AG09309 (cell line): ENCODE data around the gene DAND5.

Experiments used
- DNase-seq: peaks from one replicate; pipeline ENCODE4 v3.0.0-alpha.2; 2010; ENCODE audit warnings: low read depth
- H3K4me3 ChIP-seq: 2 replicates; pipeline ENCODE4 v1.5.1; 2011; ENCODE audit warnings: mild to moderate bottlenecking, low read depth, low read length, moderate library complexity; ENCODE audit not compliant: control insufficient read depth
- CTCF ChIP-seq: IDR thresholded peaks from 2 replicates; pipeline ENCODE4 v1.5.1; 2011; ENCODE audit warnings: mild to moderate bottlenecking, low read depth, low read length, inconsistent platforms; ENCODE audit not compliant: insufficient read depth, control insufficient read depth; ENCODE audit errors: missing control alignments

The DAND5 gene

GRCh38 chr19:12987190-12987589 lies 17.8 kb downstream of the DAND5 start:
- no peak for TF ChIP-seq CTCF
- no peak overlapping the region for H3K4me3 ChIP-seq

GRCh38 chr19:12987781-12988180 lies 18.4 kb downstream of the DAND5 start:
- no peak for TF ChIP-seq CTCF
- DNase-seq: no peak
- H3K4me3 ChIP-seq: no peak overlapping the region

More at GRCh38 chr19:12987190-12987589, 17.8 kb downstream of the DAND5 start:
- no peak for DNase-seq

GRCh38 chr19:12990431-12990830 lies 21.1 kb downstream of the DAND5 start:
- DNase-seq: no peak
- H3K4me3 ChIP-seq: no peak overlapping the region
- TF ChIP-seq CTCF: no peak

GRCh38 chr19:12990853-12991252 lies 21.5 kb downstream of the DAND5 start:
- no peak for TF ChIP-seq CTCF
- DNase-seq: no peak
- no peak overlapping the region for H3K4me3 ChIP-seq

GRCh38 chr19:12991296-12991695 lies 21.9 kb downstream of the DAND5 start:
- no peak for TF ChIP-seq CTCF
- no peak for DNase-seq
- no peak overlapping the region for H3K4me3 ChIP-seq

- no peak for DNase-seq
- TF ChIP-seq CTCF: no peak
- no peak overlapping the region for H3K4me3 ChIP-seq
These were observed 23.4 kb downstream of the DAND5 start for GRCh38 chr19:12992729-12993128.

- DNase-seq: no peak
- TF ChIP-seq CTCF: no peak
- H3K4me3 ChIP-seq: no peak overlapping the region
These were observed 24.2 kb downstream of the DAND5 start for GRCh38 chr19:12993562-12993961.
